IPS DF 4.7 (cell line): ENCODE measurements around the gene CDNF.
"Not testable (repeated sequence)": the region's sequence is repeated elsewhere in the genome, so short reads cannot be mapped to it uniquely, and the experiment has no call there.

Experiments used
- DNase-seq: peaks from one replicate; pipeline ENCODE4 v3.0.0-alpha.2; 2013; ENCODE audit warnings: low spot score; ENCODE audit errors: extremely low read depth

Gene CDNF

GRCh38 chr10:14837757-14838581 is at the start of gene CDNF, which contains the start of the genes HSPA14 and MSANTD7:
Gene CDNF, minus strand, starts transcription at chr10:14838037. Its CDS starts 91 bp downstream, at chr10:14837946.
Gene HSPA14, plus strand, starts transcription at chr10:14838306. Its CDS starts 97 bp downstream, at chr10:14838403.
Gene MSANTD7, plus strand, starts transcription at chr10:14838306. Its CDS starts 3,979 bp downstream, at chr10:14842285.
- DNase-seq = peak; percentile 97

DNA sequence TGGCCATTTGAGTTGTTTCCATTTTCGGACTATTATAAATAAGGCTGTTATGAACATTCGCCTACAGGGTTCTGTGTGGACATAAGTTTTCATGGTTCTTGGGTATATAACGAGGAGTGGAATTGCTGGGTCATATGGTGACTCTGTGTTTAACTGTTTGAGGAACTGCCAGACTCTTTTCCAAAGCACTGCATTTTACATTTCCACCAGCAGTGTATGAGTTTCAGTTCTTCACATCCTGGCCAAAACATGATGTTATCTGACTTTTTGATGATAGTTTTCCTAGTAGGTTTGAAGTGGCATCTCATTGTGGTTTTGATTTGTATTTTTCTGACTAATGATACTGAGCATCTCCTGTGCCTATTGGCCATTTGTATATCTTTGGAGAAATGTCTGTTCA is 46.2 kb upstream of the CDNF start:
- DNase-seq = no peak

DNA sequence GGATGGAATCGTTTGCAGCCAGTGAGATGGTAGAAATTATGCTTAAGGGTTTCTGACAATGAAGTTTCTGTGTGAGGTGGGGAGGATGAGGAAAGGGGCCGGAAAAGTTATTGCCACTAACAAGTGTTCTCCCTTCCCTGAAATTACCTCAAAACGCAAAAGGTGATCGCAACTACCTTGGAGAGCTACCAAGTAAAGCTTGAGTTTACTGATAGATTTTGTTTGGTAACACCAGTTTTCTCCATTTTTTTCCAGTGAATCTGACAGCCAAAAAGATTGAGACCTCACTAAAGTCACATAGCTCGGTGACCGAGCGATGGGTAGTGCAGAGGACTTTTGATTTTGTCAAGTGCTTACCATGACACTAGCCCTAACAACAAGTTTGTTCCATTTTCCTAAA is 42.4 kb upstream of the CDNF start:
- DNase-seq = no peak

- no peak for DNase-seq
These were observed 42.0 kb upstream of the CDNF start for GRCh38 chr10:14879928-14880193.

DNA sequence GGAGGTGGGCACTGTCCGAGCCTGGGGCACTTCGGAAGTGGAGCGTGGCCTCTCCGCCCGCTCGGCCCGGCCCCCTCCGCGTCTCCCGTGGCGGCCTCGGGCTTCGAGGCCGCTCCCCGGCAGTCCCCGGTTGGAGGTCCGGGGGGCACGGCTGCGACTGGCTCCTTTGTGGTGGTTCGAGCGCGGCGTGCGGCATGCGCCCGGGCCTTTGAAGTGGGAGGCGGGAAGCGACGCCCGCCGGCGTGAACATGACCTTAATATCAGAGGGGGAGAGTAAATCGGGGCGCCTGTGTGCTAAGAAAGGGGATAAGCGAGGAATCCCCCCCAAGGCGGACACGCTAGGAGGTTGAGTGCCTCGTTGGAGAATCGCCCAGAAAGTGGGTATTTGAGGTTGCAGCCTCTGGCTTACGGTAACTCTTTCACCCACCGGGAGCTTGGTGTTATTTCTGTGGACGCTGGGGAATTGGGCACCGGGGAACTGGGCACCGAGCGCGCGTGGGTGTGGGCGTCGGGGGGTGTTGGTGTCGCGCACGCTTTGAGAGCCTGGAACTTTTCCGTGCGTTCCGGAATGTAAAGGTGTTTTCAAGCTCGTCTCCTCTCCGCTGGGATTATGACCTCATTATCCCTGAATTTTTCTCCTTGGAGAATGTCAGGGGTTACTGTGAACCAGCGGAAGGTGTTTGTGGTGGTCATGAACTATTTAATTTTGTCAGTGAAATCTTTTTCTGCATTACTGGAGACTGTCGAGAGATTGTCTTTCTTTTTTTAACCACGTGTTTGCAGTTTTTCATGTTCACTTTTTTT is 41.5 kb upstream of the CDNF start:
- DNase-seq = no peak

- DNase-seq = peak; percentile 30
These were observed 40.7 kb upstream of the CDNF start, which contains the start of gene SUV39H2 for GRCh38 chr10:14878266-14879123. Gene SUV39H2, plus strand, starts transcription at chr10:14878866. Its CDS starts 23 bp downstream, at chr10:14878889.

GRCh38 chr10:14876764-14877163 is 38.9 kb upstream of the CDNF start:
- no peak for DNase-seq

DNA sequence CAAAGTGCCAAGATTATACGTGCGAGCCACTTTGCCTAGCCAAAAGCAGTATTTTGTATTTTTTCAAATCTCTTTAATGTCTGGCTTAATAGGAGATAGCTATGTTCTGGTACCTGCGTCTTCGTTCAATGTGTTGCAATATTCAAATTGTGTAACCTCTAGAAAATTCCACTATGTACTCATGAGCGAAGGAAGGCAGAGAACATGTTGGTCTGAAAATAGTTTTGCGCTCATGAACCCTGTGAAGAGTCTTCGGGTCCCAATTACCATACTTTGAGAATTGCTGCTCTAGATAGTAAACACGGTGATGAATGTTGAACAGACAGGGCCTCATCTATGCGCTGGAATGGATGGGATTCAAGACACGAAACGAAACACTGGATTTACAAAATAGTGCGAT is 38.1 kb upstream of the CDNF start:
- no peak for DNase-seq

GRCh38 chr10:14873090-14873760 is 35.4 kb upstream of the CDNF start:
- DNase-seq = no peak

DNA sequence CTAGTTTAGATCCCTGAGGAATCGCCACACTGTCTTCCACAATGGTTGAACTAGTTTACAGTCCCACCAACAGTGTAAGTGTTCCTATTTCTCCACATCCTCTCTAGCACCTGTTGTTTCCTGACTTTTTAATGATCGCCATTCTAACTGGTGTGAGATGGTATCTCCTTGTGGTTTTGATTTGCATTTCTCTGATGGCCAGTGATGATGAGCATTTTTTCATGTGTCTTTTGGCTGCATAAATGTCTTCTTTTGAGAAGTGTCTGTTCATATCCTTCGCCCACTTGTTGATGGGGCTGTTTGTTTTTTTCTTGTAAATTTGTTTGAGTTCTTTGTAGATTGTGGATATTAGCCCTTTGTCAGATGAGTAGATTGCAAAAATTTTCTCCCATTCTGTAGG is 27.0 kb upstream of the CDNF start:
- DNase-seq = not testable (repeated sequence)

DNA sequence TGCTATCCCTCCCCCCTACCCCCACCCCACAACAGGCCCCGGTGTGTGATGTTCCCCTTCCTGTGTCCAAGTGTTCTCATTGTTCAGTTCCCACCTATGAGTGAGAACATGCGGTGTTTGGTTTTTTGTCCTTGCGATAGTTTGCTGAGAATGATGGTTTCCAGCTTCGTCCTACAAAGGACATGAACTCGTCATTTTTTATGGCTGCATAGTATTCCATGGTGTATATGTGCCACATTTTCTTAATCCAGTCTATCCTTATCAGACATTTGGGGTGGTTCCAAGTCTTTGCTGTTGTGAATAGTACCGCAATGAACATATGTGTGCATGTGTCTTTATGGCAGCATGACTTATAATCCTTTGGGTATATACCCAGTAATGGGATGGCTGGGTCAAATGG is 26.6 kb upstream of the CDNF start:
- DNase-seq = not testable (repeated sequence)

- DNase-seq = no peak
These were observed 23.0 kb upstream of the CDNF start for GRCh38 chr10:14860791-14861190.

GRCh38 chr10:14859775-14860174 is 21.9 kb upstream of the CDNF start:
- DNase-seq = no peak

DNA sequence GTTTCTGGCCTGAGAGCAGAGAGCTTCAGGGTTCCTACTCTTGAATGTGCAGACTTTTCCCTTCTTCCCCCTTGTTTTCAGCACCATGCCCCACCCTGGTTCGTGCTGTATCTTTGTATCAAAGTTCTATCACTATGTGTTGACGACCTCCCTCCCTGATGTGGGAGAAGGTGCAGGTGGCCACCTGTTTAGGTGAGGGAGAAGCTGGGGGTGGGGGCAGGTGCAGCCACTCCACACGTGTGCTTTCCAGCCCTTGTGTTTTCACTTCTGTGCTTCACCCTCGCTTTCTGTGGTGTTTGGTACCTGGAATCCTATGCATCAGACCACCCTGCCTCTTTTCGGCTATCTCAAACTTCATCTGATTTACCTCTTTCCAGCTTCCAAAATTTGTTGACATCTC is 21.2 kb upstream of the CDNF start:
- no peak for DNase-seq

GRCh38 chr10:14858338-14858960 is 20.6 kb upstream of the CDNF start:
- no peak for DNase-seq

DNA sequence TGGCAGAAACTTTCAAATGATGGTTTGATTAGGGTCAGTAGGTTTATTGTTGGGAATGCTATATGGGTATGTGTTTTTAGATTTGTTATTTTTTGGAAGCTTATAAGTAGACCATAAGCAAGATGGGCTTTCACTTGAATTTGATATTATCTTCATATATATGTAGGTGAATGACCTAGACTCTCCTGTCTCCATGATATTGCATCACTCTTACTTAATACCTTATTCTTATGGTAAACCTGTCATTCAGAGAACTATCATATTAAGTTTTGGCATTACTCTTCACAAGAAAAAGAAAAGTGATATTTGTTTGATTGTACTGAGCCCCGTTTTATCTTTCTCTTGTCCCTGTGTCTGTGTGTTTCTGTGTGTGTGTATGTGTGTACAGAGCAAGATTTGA is 17.6 kb upstream of the CDNF start:
- DNase-seq = no peak

- DNase-seq = no peak
These were observed 14.4 kb upstream of the CDNF start for GRCh38 chr10:14852236-14852635.

- DNase-seq = no peak
These were observed 7.1 kb upstream of the CDNF start for GRCh38 chr10:14844948-14845347.

GRCh38 chr10:14843327-14843988 is 5.6 kb upstream of the CDNF start:
- DNase-seq = no peak

DNA sequence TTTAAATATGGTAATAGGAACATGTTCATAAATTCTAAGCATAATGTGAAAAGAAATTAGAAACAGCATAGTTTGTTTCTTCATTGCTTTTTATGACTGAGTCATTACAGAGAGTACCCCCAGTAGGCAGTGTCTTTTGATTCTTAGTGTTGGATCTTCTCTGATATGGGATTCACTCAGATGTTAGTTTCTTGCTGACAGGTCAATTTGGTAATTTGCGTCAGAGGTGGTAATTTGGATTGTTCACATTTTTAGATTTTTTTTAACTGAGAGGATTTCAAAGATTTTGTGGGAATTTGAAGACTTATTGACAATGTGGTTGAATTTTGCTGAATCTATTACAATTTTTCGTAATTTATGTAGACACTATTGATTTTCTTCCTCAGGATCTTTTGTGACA is 2.3 kb upstream of the CDNF start:
- no peak for DNase-seq
